WERI-Rb-1 (cell line): ENCODE results near the gene OR7G2.
"Not testable (repeated sequence)": the region's sequence is repeated elsewhere in the genome, so short reads cannot be mapped to it uniquely, and the experiment has no call there.

ENCODE experiments used
- DNase-seq: peaks from one replicate; pipeline ENCODE4 v3.0.0-alpha.2; 2020
- H3K27ac ChIP-seq: fragments of 250-450 bp; sonication (Bioruptor Pico); 2 replicates; pipeline ENCODE4 v1.5.1; 2020; ENCODE audit warnings: mild to moderate bottlenecking, moderate library complexity
- H3K27me3 ChIP-seq: fragments of 250-450 bp; sonication (Bioruptor Pico); 2 replicates; pipeline ENCODE4 v1.5.1; 2021; ENCODE audit warnings: mild to moderate bottlenecking, low read depth, moderate library complexity; ENCODE audit not compliant: insufficient read depth, severe bottlenecking
- H3K36me3 ChIP-seq: fragments of 250-450 bp; sonication (Bioruptor Pico); 2 replicates; pipeline ENCODE4 v1.5.1; 2020; ENCODE audit warnings: mild to moderate bottlenecking, moderate library complexity
- H3K4me3 ChIP-seq: 2 replicates; pipeline ENCODE4 v1.5.1; 2011; ENCODE audit warnings: low read depth, mild to moderate bottlenecking, control low read depth, low read length
- H3K9me3 ChIP-seq: fragments of 250-450 bp; sonication (Bioruptor Pico); 2 replicates; pipeline ENCODE4 v1.5.1; 2021; ENCODE audit warnings: mild to moderate bottlenecking, moderate library complexity; ENCODE audit not compliant: severe bottlenecking
- TF ChIP-seq, protein P1 (sequence below): IDR thresholded peaks from 2 replicates; pipeline ENCODE4 v1.5.1; 2011; ENCODE audit warnings: low read depth, mild to moderate bottlenecking, control low read depth, inconsistent platforms, low read length

Gene OR7G2

DNA sequence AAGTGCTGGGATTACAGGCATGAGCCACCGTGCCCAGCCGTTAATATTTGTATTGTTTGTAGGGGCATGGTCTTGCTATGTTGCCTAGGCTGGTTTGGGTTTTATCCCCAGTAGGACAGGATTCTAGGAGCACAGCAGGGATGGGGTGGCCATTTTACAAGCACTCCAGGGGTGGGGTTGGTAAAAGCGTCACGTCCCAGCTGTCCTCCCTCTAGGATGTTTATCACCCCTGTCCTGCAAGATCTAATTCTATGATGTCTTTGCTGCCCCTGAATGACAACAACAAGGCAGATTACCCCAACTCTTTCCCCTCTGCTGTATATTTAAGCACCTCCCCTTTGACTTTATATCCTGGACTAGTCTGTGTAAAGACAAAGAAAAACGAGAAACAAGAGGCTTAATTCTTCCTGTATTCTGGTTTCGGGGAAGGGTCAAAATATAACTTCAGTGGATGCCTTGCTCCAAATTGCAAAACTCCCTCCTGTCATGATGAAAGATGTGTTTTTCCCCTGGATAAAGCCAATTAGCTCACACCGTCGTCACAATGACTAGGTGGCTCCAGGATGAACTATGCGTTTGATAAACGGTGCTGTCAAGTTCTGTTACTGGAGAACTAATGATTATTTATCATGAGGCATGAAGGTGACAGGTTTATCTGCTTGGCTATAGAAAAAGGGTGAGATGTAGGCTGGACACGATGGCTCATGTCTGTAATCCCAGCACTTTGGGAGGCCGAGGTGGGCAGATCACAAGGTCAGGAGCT is 48.2 kb downstream of the OR7G2 start:
- Histone ChIP-seq H3K27me3 (peaks cover 60% of the 10 kb centered on the region), H3K9me3 (no peaks in the 10 kb centered on the region), H3K36me3 (no peaks in the 10 kb centered on the region), H3K27ac (no peak overlapping the region), H3K4me3 (no peak overlapping the region)
- TF ChIP-seq, protein P1, sequence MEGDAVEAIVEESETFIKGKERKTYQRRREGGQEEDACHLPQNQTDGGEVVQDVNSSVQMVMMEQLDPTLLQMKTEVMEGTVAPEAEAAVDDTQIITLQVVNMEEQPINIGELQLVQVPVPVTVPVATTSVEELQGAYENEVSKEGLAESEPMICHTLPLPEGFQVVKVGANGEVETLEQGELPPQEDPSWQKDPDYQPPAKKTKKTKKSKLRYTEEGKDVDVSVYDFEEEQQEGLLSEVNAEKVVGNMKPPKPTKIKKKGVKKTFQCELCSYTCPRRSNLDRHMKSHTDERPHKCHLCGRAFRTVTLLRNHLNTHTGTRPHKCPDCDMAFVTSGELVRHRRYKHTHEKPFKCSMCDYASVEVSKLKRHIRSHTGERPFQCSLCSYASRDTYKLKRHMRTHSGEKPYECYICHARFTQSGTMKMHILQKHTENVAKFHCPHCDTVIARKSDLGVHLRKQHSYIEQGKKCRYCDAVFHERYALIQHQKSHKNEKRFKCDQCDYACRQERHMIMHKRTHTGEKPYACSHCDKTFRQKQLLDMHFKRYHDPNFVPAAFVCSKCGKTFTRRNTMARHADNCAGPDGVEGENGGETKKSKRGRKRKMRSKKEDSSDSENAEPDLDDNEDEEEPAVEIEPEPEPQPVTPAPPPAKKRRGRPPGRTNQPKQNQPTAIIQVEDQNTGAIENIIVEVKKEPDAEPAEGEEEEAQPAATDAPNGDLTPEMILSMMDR, result no peak
- no peak for DNase-seq

DNA sequence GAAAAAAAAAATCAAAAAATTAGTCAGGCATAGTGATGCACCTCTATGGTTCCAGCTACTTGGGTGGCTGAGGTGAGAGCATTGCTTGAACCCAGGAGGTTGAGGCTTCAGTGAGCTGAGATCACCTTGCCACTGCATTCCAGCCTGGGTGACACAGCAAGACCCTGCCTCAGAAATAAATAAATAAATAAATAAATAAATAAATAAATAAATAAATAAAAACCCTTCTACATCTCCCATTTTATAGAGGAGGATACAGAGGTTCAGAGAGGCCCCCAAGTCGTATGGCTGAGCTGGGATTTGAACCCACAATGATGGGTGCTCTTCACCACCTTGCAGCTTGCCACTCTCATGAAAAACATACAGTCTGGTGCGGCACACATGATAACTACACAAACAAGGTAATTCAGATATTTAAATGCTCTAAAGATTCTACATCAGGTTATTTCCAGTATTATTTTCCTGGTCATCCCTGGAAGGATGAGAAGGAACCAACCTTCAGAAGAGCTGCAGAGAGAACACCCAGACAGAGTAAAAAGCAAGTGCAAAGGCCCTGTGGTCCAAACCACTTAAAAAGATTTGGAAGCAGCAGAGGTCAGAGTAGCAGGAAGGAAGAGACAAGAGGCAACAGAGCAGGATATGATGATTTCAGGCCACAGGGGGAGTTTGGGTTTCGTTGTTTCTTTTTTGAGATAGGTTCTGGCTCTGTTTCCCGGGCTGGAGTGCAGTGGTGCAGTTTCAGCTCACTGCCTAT is 49.6 kb downstream of the OR7G2 start:
- TF ChIP-seq, protein P1, result no peak
- H3K27ac ChIP-seq, result no peak overlapping the region
- H3K4me3 ChIP-seq, result no peak overlapping the region
- H3K27me3 ChIP-seq, result peaks cover 67% of the 10 kb centered on the region
- no peak for DNase-seq
- H3K36me3 ChIP-seq, result no peaks in the 10 kb centered on the region
- peaks cover 6% of the 10 kb centered on the region for H3K9me3 ChIP-seq

DNA sequence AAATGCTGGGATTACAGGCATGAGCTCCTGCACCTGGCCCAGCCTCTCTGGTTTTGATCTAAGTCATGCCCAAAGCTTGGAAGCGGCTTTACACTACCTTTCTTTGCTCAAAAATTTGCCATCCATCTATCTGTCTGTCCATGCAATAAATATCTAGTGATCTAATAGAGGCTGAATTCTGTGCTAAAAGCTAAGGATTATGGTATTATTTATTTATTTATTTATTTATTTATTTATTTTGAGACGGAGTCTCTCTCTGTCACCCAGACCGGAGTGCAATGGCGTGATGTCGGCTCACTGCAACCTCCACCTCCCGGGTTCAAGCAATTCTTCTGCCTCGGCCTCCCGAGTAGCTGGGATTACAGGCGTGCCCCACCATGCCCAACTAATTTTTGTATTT is 51.1 kb downstream of the OR7G2 start:
- not testable (repeated sequence) for H3K27ac ChIP-seq, DNase-seq, H3K36me3 ChIP-seq, H3K4me3 ChIP-seq, H3K9me3 ChIP-seq
- peaks cover 71% of the 10 kb centered on the region for H3K27me3 ChIP-seq

DNA sequence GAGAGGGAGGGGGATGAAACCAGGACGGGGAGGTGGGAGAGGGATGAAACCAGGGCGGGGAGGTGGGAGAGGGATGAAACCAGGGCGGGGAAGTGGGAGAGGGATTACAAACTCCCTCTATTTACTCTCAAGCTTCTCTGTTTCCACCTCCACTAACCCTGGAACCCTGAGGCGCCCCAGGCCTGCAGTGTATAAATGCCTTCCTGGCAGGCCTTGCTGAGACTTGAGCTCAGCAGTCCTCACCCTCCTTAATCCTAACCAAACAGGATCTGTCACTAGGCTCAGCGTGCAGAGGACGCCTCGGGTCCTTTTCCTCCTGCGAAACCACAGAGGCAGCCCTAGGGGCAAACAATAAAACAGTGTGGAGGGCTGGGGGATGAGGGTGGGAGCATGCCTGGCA is 52.5 kb downstream of the OR7G2 start:
- H3K4me3 ChIP-seq, result no peak overlapping the region
- TF ChIP-seq, protein P1, result no peak
- peaks cover 6% of the 10 kb centered on the region for H3K9me3 ChIP-seq
- H3K27me3 ChIP-seq, result peaks cover 69% of the 10 kb centered on the region
- DNase-seq, result no peak
- no peaks in the 10 kb centered on the region for H3K36me3 ChIP-seq
- no peak overlapping the region for H3K27ac ChIP-seq

DNA sequence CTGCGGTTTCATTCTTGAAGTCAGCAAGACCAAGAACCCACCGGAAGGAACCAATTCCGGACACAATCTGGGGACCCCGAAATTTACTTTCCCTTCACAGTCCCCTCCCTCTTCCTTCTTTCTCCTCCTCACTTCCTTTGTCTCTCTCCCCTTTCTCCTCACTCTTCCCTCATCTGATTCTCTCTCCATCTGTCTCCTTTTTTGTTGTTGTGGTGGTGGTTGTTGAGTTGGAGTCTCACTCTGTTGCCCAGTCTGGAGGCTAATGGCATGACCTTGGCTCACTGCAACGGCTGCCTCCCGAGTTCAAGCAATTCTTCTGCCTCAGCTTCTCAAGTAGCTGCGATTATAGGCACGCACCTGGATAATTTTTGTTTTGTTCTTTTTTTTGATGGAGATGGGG is 53.1 kb downstream of the OR7G2 start:
- Histone ChIP-seq H3K9me3 (peaks cover 6% of the 10 kb centered on the region), H3K4me3 (no peak overlapping the region), H3K36me3 (no peaks in the 10 kb centered on the region), H3K27ac (no peak overlapping the region), H3K27me3 (peaks cover 71% of the 10 kb centered on the region)
- TF ChIP-seq, protein P1, result no peak
- no peak for DNase-seq

DNA sequence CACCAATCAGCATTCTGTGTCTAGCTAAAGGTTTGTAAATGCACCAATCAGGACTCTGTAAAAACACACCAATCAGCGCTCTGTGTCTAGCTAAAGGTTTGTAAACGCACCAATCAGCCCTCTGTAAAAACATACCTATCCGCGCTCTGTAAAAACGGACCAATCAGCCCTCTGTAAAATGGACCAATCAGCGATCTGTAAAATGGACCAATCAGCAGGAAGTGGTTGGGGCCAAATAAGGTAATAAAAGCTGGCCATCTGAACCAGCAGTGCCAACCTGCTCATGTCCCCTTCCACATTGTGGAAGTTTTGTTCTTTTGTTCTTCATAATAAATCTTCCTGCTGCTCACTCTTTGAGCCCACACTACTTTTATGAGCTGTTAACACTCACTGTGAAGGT is 53.6 kb downstream of the OR7G2 start:
- H3K27ac ChIP-seq, H3K36me3 ChIP-seq, DNase-seq, H3K4me3 ChIP-seq, H3K9me3 ChIP-seq: not testable (repeated sequence)
- H3K27me3 ChIP-seq, result peaks cover 68% of the 10 kb centered on the region
